Activated CD4-positive, CD25-positive, alpha-beta regulatory T cell (primary cell): ENCODE data around the gene GRK5.
"Not testable (repeated sequence)": the region's sequence is repeated elsewhere in the genome, so short reads cannot be mapped to it uniquely, and the experiment has no call there.

Source experiments
- DNase-seq, 4 experiments: peaks; one replicate each; lab custom pipeline; 2025; lab: John Stamatoyannopoulos, UW

Gene GRK5

GRCh38 chr10:119207366-119207666 is at the start of gene GRK5:
Gene GRK5, plus strand, starts transcription at chr10:119207571. Its CDS starts 347 bp downstream, at chr10:119207918.
- DNase-seq, result peak; percentile 83 to 95 (median 88)

GRCh38 chr10:119159332-119159731 is 48.0 kb upstream of the GRK5 start:
- no peak for DNase-seq

GRCh38 chr10:119161680-119162451 is 45.5 kb upstream of the GRK5 start:
- DNase-seq, result no peak

- DNase-seq, result no peak
Observed at GRCh38 chr10:119162452-119163092, 44.8 kb upstream of the GRK5 start.

- peak; percentile 56 to 72 (median 72) for DNase-seq
Observed at GRCh38 chr10:119165171-119166117, 41.9 kb upstream of the GRK5 start, which contains the start of gene SFXN4. Gene SFXN4, minus strand, starts transcription at chr10:119165714. Its CDS starts 67 bp downstream, at chr10:119165647.

DNA sequence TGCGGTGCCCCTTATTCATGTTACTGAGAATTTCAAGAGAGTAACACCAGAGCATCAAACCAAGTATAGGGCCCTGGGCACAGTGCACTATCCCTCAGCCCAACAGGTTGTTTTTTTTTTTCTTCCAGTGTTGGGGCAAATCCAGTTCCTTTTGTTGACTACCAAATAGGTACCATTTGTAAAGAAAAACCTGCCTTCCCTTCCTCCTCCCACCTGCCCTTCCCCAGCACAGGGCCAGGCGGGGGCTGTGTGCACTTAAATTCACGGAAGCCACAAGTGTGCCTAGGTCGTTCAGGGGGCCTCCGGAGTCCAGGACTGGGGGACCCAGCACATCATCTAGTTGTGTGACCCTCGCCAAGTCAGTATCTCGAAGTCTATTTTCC is 41.3 kb upstream of the GRK5 start:
- no peak for DNase-seq

DNA sequence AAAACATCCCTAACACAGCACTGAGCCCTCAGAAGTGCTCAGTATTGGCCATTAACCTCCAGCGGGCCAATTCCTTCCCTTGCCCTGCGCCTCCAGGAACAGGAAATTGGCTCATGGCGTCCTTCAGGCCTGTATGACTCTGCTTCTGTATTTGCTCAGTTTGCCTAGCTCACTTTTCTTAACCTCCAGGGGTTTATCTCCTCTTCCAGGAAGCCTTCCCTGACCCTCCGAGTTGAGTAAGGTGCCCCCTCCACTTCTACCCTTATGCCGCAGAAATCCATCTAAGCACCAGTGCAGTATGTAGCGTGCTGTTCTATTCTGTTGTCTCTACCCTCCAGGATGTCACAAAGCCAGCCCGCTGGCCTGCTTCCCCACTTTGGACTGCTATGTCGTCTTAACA is 40.8 kb upstream of the GRK5 start:
- DNase-seq, result no peak

DNA sequence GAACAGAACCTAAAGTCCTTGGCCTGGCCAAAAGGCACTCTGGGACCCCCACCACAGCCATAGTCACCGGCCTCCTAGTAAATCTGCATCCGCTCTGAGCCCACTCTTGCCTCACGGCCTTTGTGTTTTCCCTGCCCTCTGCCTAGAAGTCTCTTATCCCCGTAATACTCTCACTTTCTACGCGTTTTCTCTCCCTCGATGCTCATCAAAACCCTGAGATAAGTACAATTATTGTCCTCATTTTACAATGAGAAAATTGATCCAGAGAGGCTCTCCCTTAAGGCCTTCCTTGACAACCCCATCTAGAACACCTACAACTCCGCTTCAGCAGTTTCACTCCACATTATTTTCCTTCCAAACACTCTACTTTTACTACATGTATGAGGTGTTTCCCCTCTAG is 40.3 kb upstream of the GRK5 start:
- DNase-seq, result no peak

- DNase-seq, result no peak
Observed at GRCh38 chr10:119174109-119174508, 33.3 kb upstream of the GRK5 start.

DNA sequence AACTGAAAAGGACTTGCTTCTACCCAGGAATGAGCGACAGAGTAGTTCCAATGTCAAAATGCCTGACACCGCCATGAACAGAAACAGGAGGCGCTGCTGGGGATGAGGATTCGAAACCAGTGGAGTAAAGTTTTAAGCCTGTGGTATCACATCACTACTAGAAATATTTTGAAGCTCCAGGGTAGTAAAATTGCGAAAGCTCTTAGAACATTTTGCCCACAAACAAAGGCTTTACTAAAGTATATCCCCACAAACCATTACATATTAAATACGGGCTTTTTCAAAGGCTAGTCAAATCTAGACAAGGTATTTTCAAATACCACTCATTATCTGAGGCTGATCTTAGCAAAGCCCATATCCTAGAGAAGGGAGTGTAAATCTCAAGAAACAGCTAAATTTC is 31.2 kb upstream of the GRK5 start:
- no peak for DNase-seq

DNA sequence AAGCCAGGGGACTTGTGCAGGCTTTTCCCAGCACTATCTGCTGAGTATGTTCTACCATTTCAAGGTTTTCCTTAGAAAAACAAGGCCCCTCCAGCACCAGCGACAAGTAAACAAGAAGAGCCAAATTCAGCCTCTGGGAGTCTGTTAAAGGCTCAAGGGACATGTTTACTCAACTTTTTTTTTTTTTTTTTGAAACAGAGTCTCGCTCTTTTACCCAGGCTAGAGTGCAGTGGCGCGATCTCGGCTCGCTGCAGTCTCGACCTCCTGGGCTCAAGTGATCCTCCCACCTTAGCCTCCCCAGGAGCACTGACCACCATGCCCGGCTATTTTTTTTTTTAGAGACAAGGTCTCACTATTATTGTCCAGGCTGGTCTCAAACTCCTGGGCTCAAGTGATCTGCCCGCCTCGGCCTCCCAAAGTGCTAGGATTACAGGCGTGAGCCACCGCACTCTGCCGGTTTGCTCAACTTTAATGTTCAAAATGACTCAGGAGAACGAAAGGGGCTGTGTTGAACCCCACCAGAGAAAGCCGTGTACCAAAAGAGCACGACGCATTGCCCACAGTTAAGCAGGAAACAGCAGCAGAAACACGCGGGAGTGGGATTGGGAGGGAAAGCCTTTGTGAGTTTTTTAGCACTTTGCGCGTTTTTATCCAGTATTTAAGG is 29.5 kb upstream of the GRK5 start:
- peak in 1 of 4 experiments; percentile 9 for DNase-seq

DNA sequence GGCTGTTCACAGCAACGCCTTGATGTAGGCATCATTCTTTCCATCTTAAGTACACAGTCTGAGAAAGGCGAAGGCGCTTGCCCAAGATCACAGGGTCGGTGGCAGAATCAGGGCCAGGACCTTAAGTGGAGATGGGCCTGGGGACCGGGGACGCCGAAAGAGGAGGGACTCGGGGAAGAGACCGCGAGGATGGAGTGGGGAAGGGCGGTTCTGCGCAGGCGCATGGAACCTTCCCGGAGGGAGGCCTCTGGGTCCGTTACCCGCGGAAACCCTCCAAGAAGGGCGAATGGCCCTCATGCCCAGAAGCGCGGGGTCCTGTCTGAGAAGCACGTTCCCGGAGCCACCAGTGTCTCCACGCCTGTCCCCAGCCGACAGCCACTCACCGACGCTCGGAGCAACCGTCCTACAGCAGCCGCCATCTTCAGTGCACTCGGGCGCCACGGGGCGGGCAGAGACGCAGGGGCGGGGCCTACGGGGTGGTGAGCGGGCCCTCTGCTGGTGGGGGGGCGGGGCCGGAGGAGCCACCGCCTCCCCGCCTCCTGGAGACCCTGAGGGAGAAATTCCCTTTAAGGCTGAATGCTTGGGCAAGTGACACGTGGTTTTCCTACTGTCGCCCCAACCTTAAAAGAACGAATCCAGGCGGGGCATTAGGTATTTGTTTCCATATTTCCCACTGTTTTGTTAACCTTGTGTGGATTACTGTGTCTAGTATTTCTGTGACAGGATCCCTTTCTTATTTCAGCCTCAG is 28.8 kb upstream of the GRK5 start, which contains the start of gene PRDX3:
TSS of gene PRDX3 (minus strand) at position 441 of the 748 bp plus-strand sequence. CDS start at position 419, 22 bp downstream.
- peak; percentile 84 to 92 (median 90) for DNase-seq

DNA sequence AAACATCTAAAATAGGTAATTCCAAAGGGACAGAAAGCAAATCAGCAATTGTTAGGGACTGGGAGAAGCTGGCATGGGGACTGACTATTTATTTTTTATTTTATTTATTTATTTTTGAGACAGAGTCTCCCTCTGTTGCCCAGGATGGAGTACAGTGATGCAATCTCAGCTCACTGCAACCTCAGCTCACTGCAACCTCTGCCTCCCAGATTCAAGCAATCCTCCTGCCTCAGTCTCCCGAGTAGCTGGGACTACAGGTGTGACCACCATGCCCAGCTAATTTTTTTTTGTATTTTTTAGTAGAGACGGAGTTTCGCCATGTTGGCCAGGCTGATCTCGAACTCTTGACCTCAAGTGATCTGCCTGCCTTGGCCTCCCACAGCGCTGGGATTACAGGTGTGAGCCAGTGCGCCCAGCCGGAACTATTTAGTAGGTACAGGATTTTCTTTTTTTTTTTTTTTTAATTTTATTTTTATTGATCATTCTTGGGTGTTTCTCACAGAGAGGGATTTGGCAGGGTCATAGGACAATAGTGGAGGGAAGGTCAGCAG is 26.4 kb upstream of the GRK5 start:
- DNase-seq, result not testable (repeated sequence)

GRCh38 chr10:119183664-119184412 is 23.5 kb upstream of the GRK5 start:
- DNase-seq, result no peak

DNA sequence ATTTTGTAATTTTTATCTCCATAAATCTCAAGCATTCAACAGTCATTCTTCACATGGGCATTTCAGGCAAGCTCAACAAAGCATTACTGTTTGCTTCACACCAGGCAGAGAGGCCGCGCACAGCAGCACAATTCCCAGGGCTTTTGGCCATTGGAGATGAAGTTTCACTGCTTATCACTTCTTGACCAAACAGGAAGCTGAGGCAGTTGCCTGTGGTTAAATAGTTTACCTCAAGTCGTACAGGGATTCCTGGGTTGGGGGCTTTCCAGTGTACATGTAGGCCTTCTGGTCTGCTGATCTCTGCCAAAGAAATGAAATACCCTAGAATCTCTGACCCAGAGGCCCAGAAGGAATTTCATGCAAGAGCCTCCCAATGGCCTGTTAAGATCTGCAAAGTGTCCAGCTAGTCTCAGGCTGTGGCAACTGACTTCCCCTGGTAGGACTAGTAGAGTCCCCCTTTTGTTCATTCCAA is 17.5 kb upstream of the GRK5 start:
- no peak for DNase-seq

- DNase-seq, result no peak
Observed at GRCh38 chr10:119190353-119190752, 17.0 kb upstream of the GRK5 start.

DNA sequence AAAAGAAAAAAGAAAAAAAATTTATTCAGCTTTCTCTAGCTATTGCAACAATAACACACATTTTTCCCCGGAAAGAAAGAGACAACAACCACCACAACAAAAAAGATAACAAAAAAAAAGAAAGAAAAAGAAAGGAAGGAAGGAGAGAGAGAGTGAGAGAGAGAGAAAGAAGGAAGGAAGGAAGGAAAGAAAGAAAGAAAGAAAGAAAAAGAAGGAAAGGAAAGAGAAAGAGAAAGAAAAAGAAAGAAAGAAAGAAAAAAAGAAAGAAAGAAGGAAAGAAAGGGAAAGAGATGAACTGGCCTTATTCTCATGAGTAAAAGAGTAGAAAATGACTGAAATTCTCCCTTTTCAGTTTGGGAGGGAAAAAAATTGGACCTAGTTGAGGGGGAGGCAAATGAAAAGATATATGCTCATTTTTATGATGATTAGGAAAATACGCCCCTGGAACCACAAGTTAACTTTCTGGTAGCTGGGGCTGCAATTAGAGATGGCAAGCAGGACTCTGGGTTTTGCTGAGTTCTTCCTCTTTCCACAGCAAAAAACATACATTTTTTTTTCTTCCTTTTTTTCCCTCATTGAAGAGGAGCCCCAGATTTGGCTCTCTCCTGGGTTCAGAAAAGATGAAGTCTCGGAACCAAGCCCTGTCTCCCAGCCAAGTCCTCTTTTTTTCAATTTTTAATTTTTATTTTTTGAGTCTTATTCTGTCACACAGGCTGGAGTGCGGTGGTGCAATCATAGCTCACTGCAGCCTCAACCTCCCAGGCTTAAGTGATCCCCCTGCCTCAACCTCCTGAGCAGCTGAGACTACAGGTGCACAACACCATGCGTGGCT is 16.2 kb upstream of the GRK5 start:
- no peak for DNase-seq

- DNase-seq, result no peak
Observed at GRCh38 chr10:119191881-119192280, 15.5 kb upstream of the GRK5 start.

- DNase-seq, result no peak
Observed at GRCh38 chr10:119197921-119198320, 9.4 kb upstream of the GRK5 start.
